GM15510 (cell line): ENCODE measurements around the gene TUBG2.

ENCODE experiments used
- POLR2A ChIP-seq: IDR thresholded peaks from 3 replicates; pipeline ENCODE4 v1.6.1; 2011; ENCODE audit warnings: borderline replicate concordance; ENCODE audit not compliant: insufficient read length; ENCODE audit errors: extremely low read depth

The TUBG2 gene

DNA sequence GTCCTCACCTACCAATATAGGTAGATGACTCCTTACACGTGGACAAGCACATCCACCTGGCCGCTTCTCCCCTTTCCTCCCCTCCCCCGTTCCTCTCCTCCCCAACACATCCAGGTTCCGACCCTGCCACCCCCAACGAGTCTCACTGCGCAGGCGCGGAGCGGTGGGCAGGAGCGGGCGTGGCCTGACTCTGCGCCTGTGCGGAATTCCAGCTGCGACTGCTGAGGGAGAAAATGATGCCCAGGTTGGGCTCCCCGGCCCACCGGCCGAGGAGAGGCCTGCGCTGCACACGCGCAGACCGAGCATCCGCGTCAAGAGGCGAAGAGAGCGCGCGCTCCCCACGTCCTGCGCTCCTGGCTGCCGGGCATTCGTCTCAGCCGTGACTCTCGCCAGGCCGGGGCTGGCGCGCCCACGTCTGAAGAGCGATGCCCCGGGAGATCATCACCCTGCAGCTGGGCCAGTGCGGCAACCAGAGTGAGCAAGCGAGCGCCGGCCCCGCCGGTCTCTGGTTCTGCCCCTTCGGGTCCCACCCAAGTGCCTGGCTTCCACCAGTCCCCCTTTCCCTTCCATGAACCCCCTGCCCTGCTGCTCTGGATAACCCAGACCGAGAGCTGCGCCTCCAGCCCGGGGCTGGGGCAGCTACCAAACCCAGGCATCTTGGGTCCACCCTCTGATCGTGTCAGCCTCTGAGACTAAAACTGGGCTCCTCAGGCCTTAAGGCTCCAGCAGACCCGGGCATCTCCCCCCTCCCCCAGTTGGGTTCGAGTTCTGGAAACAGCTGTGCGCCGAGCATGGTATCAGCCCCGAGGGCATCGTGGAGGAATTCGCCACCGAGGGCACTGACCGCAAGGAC, at the start of gene TUBG2:
TUBG2 (plus strand) TSS at position 206 of the 853 bp plus-strand sequence; CDS start at position 426, 220 bp downstream.
- TF ChIP-seq POLR2A = peak; percentile 72

DNA sequence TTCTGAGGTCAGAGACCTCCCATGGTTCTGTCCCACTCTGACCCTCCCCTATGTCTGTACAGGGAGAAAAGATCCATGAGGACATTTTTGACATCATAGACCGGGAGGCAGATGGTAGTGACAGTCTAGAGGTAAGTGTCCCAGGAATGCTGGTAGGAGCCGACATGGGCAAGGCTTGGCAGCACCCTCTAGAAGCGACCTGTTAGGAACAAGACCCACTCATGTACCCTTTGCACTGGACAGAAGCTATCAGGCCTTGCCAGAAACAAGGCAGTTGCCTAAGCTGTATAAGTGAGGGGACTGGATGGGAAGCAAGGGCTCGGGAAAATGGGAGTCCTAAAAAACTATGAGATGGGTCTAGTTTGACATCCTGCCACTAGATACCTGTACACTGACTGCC, 47.1 kb upstream of the TUBG2 start:
- no peak for TF ChIP-seq POLR2A

DNA sequence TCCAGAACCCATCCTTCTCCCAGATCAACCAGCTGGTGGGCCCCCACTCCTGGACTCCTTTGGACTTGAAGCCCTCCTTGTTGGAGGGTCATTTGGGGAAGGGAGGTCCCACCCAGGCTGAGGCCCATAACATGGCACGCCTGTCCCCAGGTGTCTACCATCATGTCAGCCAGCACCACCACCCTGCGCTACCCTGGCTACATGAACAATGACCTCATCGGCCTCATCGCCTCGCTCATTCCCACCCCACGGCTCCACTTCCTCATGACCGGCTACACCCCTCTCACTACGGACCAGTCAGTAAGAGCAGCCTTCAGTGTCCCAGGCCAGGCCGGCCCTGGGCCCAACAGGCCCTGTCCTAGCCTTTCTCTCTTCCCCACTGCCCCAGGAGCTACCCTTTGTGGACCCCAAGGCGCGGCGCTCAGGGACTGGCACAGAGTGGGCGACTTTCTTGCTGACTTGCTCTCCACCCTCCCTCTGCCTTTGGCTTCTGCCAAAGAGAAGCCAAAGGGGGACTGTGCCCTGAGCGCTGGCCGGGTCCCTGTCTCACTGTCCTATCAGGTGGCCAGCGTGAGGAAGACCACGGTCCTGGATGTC, 45.3 kb upstream of the TUBG2 start:
- no peak for TF ChIP-seq POLR2A

DNA sequence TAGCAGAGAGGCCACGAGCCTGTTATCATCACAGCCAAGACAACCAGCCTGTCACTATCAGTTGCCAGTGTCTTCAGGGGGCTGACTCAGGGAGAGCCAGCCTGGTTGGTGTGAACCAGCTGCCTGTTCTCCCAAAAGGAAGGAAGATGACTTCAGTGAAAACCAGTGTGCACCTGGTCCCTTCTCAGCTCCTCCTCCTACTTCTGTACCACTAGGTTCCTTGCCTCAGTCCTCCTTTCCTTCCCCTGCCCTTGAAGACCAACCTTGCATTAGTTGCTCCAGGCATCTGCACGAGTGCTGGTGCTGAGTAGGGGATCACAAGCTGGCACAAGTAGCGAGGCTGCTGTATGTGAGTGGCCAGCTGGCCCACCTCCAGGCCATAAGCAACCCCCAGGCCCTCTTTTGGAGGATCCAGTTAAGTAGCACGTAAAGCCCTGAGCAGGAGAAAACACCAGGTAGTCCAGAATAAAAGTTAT, 41.1 kb upstream of the TUBG2 start:
- peak; percentile 30 for TF ChIP-seq POLR2A

DNA sequence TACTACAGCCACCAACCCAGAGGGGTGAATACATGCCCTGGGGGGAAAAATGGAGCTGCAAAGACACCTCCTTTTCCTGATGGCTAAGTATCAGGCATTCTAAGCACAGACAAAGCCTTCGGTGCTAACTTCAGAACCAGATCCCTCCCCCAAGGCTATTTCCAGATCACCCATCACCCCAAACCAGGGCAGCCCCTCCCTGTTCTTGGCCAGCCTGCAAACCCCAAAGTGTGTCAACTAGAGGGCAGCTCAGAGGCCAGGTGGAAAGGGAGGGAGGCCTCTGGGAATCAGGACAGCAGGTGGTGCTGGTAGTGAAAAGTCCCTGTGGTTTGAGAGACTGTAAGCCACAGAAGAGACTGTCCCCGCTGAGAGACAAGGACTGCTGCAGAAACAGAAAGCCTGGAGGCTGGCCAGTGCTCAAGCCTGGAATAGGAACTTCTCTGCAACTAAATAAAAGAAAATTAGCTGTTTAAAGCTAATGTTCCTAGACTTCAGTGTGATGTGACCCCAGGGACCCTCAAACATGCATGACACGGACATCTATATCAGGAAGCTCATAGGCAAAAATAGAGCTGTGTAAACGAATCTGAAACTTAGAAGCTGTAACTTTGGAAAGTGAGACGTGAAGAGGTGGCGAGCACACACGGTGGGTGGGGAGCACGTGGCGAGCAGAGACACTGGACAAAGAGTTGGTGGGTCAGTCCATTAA, 40.5 kb upstream of the TUBG2 start:
- no peak for TF ChIP-seq POLR2A

DNA sequence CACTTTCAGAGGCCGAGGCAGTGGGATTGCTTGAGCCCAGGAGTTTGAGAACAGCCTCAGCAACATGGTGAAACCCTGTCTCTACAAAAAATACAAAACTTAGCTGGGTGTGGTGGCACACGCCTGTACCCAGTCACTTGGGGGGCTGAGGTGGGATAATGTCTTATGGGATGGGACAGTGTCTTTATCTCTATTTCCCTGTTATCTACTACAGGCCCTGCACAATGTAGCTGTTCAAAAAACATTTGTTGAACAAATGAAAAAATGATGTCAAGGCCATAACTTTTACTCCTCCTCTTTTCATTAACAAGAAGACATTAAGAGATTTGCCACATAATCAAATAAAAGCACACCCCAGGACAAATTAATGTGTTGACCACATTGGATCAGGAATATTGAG, 35.8 kb upstream of the TUBG2 start:
- no peak for TF ChIP-seq POLR2A

DNA sequence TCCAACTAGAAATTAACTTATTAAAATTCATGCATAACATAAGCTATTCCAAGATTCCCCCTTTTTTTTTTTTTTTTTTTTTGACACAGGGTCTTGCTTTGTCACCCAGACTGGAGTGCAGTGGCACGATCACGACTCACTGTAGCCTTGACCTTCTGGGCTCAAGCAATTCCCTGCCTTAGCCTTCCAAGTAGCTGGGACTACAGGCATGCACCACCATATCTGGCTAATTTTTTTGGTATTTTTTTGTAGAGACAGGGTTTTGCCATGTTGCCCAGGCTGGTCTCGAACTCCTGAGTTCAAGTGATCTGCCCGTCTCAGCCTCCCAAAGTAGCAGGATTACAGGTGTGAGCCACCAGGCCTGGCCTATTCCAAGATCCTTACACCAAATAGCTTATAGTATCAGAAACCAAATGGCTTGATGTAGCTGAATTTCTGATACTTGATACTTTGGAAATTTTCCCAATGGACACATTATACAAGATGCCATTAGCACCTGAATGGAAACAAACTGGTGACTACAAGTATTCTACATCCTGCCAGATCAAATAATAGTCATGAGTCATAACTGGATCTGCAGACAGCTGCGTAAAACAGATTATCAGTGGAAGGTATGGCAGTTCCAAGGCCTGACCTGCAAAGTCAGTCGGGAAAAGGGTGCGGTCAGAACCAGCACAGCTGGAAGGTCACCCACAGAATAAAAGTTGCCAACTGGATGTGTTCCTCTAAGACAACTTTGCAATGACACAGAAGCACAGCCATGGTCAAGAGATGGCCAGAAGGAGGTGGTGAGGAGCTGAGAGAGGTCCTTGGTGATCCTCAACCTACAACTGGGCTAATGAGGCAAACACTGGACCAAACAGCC, 35.1 kb upstream of the TUBG2 start:
- no peak for TF ChIP-seq POLR2A

DNA sequence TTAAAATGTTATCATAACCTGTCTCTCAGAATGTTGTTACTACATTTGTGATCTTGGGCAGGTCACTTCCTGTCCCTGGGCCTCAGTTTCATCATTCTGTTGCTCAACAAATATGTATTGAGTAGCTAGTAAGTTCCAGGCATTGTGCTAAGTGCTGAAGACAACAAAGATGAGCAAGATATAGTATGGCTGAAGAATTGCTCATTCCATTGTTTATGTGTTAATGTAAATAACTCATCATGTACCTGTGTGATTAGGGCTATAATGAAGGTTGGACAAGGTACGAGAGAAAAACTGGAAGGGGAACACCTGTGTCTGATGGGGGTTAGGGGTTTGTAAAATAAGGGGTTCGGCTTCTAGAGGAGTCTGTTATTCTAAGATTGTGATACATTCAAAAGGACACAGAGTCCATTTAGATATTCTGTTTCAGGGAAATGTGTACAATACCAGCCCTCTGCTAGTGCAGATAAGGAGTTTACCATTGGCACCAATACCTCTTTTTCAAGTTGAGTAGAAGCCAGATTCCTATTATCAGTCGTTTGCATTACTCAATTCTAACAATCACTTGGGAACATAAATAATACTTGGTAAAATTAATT, 29.6 kb upstream of the TUBG2 start:
- TF ChIP-seq POLR2A = no peak

DNA sequence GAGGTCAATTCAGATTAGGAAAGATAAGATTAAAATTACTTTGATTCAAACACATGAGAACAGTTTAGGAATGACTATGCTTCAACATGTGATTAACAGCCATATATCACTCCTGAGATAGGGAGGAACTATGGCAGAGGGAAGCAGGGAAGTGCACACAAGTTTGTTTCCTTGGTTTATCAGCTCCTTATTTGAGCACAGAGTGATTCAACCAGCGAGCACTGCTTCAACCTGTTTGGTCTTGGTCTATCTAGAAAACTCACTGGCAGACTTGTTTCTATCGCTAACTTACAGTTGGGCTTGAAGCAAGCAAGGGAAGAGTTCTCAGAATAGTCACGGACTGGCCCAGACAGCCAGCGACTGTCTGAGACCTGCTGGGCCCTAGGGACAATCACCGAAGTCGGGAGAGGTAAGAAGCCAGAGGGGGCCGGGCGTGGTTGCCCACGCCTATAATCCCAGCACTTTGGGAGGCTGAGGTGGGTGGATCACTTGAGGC, 26.1 kb upstream of the TUBG2 start:
- TF ChIP-seq POLR2A = no peak

DNA sequence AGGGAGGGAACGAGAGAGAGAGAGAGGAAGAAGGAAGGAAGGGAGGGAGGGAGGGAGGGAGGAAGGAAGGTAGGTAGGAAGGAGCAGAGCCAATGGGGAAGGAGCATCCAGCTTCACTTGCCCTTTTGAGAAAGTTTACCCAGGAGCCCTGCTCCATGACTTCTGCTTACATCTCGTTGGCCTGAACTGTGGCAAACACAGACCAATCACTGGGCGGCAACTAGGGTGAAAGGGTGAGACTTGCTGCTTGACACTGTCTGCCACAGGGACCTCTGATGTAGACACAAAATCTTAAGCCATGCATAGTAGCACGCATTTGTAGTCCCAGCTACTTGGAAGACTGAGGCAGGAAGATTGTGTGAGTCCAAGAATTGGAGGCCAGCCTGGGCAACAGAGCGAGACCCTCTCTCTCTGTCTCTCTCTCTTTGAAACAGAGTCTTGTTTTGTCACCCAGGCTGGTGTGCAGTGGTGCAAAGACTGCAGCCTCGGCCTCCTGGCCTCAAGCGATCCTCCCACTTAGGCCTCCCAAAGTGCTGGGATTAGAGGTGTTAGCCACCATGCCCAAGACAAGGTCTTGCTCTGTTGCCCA, 19.5 kb upstream of the TUBG2 start:
- TF ChIP-seq POLR2A = no peak

DNA sequence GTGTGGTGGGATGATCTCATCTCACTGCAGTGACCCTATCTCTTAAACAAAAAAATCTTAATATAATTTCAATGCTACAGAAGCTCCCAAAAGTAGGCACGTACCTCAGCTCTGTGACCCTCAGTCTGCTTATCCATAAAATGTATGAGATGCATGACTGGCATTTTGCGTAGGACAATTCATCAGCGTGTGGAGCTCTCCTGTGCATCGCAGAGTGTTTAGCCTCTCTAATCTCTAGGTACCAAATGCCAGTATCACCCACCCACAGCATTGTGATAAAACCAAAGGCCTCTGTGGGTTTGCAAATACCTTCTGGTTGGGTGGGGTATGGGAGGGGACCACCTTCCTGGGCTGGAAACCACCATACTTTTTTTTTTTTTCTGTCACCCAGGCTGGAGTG, 19.0 kb upstream of the TUBG2 start:
- no peak for TF ChIP-seq POLR2A

DNA sequence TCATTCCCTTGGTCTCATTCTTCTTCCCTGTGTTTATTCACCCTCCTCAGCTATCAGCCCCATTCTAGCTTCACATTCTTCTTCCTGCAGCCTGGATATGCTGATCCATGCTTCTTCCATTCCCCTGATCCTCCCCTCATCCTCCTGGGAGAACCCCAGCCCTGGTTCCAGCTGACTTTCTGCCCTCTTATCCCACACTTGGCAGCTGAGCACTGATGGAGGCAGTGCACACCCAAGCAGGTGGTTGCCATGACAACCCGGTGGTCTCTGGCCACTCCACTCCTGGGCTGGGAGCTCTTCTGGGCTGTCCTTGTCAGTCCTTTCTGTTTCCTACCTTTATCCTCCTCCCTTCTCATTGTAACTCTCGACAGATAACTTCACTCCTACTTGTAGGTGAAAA, 16.7 kb upstream of the TUBG2 start:
- TF ChIP-seq POLR2A = no peak

DNA sequence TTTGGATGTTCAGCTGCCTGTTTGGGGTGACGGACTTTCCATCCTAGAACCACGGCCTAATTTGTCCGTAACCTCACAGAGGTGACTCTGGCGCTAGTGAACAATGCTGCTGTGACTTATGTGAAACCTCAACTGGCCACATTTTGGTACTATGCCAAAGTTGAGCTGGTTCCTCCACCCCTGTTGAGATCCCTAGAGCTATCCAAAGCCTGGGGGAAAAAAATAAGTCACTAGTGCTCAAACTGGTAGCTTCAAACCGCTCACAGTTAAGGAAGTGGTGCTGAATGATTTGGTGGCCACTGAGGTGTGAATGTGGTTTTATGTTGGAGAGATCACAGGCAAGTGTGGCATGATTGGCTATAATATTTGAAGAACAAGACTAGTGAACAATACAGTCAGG, 11.3 kb upstream of the TUBG2 start:
- no peak for TF ChIP-seq POLR2A
